HAP-1 (cell line): Measurements from ENCODE around the gene RBCK1.

ENCODE experiments used
- DNase-seq, 2 experiments: peaks; one replicate each; pipeline ENCODE4 v3.0.0-alpha.2; 2016 to 2020; ENCODE audit warnings: low spot score in 2 of 2
- H3K27me3 ChIP-seq: fragments of 250-450 bp; sonication (Bioruptor Pico); 2 replicates; pipeline ENCODE4 v1.5.1; 2020; ENCODE audit warnings: low read depth, mild to moderate bottlenecking, moderate library complexity
- H3K36me3 ChIP-seq: fragments of 250-450 bp; sonication (Bioruptor Pico); replicated peaks from 2 replicates; pipeline ENCODE4 v1.5.1; 2020; ENCODE audit warnings: mild to moderate bottlenecking
- H3K4me1 ChIP-seq: fragments of 250-450 bp; sonication (Bioruptor Pico); 2 replicates; pipeline ENCODE4 v1.5.1; 2020; ENCODE audit warnings: mild to moderate bottlenecking
- H3K4me3 ChIP-seq: fragments of 250-450 bp; sonication (Bioruptor Pico); 2 replicates; pipeline ENCODE4 v1.5.1; 2020; ENCODE audit warnings: mild to moderate bottlenecking, moderate library complexity
- H3K9me3 ChIP-seq: fragments of 250-450 bp; sonication (Bioruptor Pico); 2 replicates; pipeline ENCODE4 v1.5.1; 2020; ENCODE audit warnings: mild to moderate bottlenecking, moderate library complexity
- in situ Hi-C: fragments of 300-500 bp; cut with MboI; formaldehyde crosslinking; loops from 3 replicates; pipeline ENCODE4 v1.14.3; 2020; ENCODE audit warnings: low sequenced_read_pairs, inconsistent platforms, mixed read lengths

Gene RBCK1

GRCh38 chr20:407953-408842, at the start of gene RBCK1:
Gene RBCK1, plus strand, starts transcription at chr20:408299. Its CDS starts 459 bp downstream, at chr20:408758.
- Histone ChIP-seq H3K4me3 (peak within 1 kb of the TSS; percentile 99), H3K4me1 (peaks cover 10% of the 10 kb centered on the region), H3K9me3 (no peaks in the 10 kb centered on the region), H3K36me3 (peaks cover 27% of the 10 kb centered on the region), H3K27me3 (no peaks in the 10 kb centered on the region)
- in situ Hi-C loops = no loop called here
- peak; percentile 69 to 89 for DNase-seq

DNA sequence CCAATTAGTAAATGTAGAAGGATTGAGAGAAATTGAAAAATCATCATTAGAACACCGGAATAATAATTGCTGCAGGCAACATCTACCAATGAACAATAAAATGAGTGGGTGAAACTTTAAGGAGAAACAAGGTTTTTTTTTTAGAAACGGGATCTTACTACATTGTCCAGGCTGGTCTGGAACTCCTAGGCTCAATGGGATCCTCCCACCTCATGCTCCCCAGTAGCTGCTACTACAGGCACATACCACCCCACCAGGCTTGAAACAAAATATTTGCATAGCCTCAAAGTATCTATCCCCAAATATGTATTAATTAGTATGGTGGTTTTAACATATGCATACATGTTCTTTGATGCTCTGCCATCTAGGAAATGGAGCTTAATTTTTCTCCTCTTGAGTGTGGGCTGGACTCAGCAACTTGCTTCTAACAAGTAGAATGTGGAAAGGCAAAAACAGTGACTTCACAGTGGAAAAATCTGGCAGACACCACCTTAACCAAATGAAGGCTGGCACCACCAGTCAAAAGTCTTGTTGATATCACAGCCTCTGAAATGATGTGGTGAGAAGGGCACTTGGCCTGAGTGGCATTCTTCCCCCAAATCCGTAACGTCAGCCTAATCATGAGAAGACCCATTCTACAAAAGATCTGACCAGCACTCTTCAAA, 49.1 kb upstream of the RBCK1 start:
- Histone ChIP-seq H3K9me3 (no peaks in the 10 kb centered on the region), H3K36me3 (no peaks in the 10 kb centered on the region), H3K4me1 (peaks cover 5% of the 10 kb centered on the region), H3K4me3 (no peak overlapping the region), H3K27me3 (no peaks in the 10 kb centered on the region)
- no peak for DNase-seq
- in situ Hi-C loops = loop anchor here (10.0 kb wide), 1 partner anchor 376 kb away; no protein-coding TSS in a partner anchor

- in situ Hi-C loops = no loop called here
- H3K27me3 ChIP-seq = no peaks in the 10 kb centered on the region
- no peak overlapping the region for H3K4me3 ChIP-seq
- peaks cover 12% of the 10 kb centered on the region for H3K4me1 ChIP-seq
- H3K36me3 ChIP-seq = no peaks in the 10 kb centered on the region
- no peak for DNase-seq
- no peaks in the 10 kb centered on the region for H3K9me3 ChIP-seq
Observed at GRCh38 chr20:361561-361960, 46.5 kb upstream of the RBCK1 start.

DNA sequence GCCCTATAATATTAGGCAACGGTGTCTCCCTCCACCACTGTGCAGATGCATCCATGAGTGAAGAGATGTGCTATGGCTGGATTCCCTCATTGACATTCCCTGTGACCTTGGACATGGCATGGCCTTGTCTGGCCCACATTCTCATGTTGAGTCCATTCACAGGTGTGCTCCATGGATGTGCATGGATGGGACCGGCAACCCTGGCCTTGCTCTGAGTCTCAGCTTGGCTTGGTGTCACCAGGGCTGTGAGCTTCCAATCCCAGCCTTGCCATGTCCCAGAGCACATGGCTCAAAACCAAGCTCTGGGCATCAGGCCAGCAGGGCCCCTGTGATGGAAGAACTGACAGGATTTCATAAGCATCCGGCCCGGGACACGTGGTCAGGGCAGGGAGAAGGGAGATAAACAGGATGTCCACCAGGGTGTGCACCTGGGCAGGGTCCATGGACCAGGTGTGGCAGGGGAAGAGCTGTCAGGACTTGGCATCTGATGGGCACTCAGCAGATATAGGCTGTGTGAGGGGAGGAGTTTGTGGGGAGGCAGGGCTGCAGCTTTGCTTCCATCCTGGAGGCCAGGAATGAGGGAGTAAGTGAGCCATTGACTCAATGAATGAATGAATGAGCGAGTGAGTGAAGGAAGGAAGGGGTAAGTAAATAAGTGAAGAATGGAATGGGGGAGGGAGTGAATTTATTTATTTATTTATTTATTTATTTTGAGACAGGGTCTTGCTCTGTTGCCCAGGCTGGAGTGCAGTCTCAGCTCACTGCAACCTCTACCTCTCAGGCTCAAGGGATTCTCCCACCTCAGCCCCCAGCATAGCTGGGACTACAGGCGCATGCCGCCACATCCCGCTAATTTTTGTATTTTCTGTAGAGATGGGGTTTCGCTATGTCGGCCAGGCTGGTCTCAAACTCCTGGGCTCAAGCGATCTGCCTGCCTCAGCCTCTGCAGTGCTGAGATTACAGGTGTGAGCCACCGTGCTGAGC, 45.5 kb upstream of the RBCK1 start:
- Histone ChIP-seq H3K36me3 (no peaks in the 10 kb centered on the region), H3K27me3 (no peaks in the 10 kb centered on the region), H3K4me1 (peaks cover 12% of the 10 kb centered on the region), H3K9me3 (no peaks in the 10 kb centered on the region), H3K4me3 (no peak overlapping the region)
- in situ Hi-C loops = no loop called here
- peak in 1 of 2 experiments; percentile 52 for DNase-seq

DNA sequence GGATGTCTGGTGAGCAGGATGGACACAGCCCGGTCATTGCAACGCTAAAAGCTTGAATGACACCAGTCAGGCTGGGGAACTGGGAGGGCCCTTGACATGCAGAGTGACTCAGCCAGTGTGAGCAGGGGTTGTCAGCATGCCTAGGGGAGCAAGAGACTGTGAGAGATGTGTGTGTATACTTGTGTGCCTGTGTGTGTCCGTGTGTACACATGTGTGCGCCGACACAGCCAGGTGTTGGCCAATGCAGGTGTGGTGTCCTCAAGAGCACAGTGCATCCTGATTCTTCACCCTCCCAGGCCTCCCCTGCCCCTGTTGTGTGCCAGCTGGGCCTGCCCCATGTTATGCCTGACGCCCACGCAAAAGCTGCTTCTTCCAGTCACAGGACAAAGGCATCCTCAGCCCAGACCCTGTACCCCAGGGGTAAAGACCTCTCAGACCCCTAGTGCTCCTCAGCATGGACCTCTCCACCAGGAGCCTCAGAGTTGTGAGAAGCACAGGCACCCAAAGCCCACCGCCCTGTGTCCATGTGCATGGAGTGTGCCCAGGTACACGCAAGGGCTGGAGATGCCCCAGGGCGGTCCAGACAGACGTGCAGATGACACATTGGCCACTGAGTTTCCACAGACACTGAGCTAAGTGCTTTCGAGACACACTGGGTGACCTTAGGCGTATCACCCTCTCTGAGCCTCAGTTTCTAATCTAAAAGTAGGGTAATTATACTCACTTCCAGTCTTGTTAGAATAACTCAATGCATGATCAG, 44.6 kb upstream of the RBCK1 start:
- no peaks in the 10 kb centered on the region for H3K9me3 ChIP-seq
- H3K4me1 ChIP-seq = peaks cover 12% of the 10 kb centered on the region
- no peak overlapping the region for H3K4me3 ChIP-seq
- no peak for DNase-seq
- H3K36me3 ChIP-seq = no peaks in the 10 kb centered on the region
- in situ Hi-C loops = no loop called here
- H3K27me3 ChIP-seq = no peaks in the 10 kb centered on the region

- Histone ChIP-seq H3K9me3 (no peaks in the 10 kb centered on the region), H3K4me3 (no peak overlapping the region), H3K36me3 (no peaks in the 10 kb centered on the region), H3K27me3 (no peaks in the 10 kb centered on the region), H3K4me1 (peaks cover 12% of the 10 kb centered on the region)
- DNase-seq = no peak
- in situ Hi-C loops = no loop called here
Observed at GRCh38 chr20:364905-365794, 42.9 kb upstream of the RBCK1 start.

DNA sequence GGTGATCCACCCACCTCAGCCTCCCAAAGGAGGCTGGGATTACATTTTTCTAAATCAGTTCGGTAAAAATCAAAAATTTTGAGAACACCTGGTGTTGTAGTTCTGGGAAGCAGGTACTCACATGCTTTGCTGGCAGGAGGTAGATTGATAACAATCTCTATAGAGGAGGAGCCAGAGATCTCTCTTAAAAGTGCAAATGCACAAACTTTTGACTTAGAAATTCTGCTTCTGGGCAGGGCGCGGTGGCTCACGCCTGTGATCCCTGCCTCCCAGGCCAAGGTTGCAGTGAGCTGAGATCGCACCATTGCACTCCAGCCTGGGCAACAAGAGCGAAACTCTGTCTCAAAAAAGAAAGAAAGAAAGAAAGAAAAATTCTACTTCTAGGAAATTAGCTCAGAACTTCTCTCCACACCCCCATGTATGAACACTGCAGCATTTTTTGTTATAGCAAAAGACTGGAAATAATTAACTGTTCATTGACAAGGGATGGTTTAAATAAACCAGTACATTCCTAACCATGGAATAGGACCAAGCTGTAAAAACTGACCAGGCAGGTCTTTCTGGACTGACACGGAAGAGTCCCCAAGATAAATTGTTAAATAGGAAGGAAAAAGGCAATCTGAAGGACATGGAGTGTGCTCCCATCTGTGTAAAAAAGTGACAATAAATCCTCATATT, 41.9 kb upstream of the RBCK1 start:
- no peaks in the 10 kb centered on the region for H3K27me3 ChIP-seq
- in situ Hi-C loops = no loop called here
- no peak for DNase-seq
- H3K9me3 ChIP-seq = no peaks in the 10 kb centered on the region
- peaks cover 7% of the 10 kb centered on the region for H3K4me1 ChIP-seq
- H3K4me3 ChIP-seq = no peak overlapping the region
- no peaks in the 10 kb centered on the region for H3K36me3 ChIP-seq

GRCh38 chr20:366719-367485, 41.2 kb upstream of the RBCK1 start:
- Histone ChIP-seq H3K4me1 (peaks cover 12% of the 10 kb centered on the region), H3K36me3 (no peaks in the 10 kb centered on the region), H3K27me3 (no peaks in the 10 kb centered on the region), H3K4me3 (no peak overlapping the region), H3K9me3 (no peaks in the 10 kb centered on the region)
- in situ Hi-C loops = no loop called here
- no peak for DNase-seq

GRCh38 chr20:367486-367887, 40.6 kb upstream of the RBCK1 start:
- DNase-seq = no peak
- H3K4me1 ChIP-seq = peaks cover 17% of the 10 kb centered on the region
- H3K36me3 ChIP-seq = no peaks in the 10 kb centered on the region
- H3K27me3 ChIP-seq = no peaks in the 10 kb centered on the region
- H3K4me3 ChIP-seq = no peak overlapping the region
- H3K9me3 ChIP-seq = no peaks in the 10 kb centered on the region
- in situ Hi-C loops = no loop called here

DNA sequence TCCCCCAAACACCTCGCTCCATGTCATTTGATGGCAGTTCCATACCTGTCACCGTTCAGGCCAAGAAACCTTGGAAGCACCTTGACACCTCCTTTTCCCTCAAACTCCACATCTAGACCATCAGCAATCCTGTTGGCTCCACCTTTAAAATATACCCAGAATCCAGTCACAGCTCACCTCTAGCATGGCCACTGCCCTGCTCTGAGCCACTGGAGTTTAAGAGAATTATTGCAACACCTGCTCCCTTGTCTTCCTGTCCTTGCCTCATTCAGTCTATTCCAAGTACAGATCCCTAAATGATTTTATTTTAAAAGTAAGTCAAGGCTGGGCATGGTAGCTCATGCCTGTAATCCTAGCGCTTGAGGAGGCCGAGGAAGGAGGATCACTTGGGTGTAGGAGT, 39.2 kb upstream of the RBCK1 start:
- no peak for DNase-seq
- in situ Hi-C loops = no loop called here
- H3K4me1 ChIP-seq = peaks cover 17% of the 10 kb centered on the region

GRCh38 chr20:370151-370600, 37.9 kb upstream of the RBCK1 start:
- Histone ChIP-seq H3K4me3 (no peak overlapping the region), H3K27me3 (no peaks in the 10 kb centered on the region), H3K36me3 (no peaks in the 10 kb centered on the region), H3K4me1 (peaks cover 17% of the 10 kb centered on the region), H3K9me3 (no peaks in the 10 kb centered on the region)
- no peak for DNase-seq
- in situ Hi-C loops = no loop called here

More for the DNA sequence above, 39.2 kb upstream of the RBCK1 start:
- Histone ChIP-seq H3K27me3 (no peaks in the 10 kb centered on the region), H3K9me3 (no peaks in the 10 kb centered on the region), H3K36me3 (no peaks in the 10 kb centered on the region), H3K4me3 (no peak overlapping the region)
